Measurements from ENCODE around the gene SHCBP1L.

Gene SHCBP1L

GRCh38 chr1:182965861-182966260, 12.9 kb upstream of the SHCBP1L start:
- TF ChIP-seq, protein P1, sequence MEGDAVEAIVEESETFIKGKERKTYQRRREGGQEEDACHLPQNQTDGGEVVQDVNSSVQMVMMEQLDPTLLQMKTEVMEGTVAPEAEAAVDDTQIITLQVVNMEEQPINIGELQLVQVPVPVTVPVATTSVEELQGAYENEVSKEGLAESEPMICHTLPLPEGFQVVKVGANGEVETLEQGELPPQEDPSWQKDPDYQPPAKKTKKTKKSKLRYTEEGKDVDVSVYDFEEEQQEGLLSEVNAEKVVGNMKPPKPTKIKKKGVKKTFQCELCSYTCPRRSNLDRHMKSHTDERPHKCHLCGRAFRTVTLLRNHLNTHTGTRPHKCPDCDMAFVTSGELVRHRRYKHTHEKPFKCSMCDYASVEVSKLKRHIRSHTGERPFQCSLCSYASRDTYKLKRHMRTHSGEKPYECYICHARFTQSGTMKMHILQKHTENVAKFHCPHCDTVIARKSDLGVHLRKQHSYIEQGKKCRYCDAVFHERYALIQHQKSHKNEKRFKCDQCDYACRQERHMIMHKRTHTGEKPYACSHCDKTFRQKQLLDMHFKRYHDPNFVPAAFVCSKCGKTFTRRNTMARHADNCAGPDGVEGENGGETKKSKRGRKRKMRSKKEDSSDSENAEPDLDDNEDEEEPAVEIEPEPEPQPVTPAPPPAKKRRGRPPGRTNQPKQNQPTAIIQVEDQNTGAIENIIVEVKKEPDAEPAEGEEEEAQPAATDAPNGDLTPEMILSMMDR (IDR thresholded peaks at IDR 0.05; ENCODE audit: borderline replicate concordance, insufficient read depth, low read depth, low read length) = no peak
- H3K4me3 ChIP-seq (ENCODE audit: low read depth, low read length) = no peak overlapping the region

DNA sequence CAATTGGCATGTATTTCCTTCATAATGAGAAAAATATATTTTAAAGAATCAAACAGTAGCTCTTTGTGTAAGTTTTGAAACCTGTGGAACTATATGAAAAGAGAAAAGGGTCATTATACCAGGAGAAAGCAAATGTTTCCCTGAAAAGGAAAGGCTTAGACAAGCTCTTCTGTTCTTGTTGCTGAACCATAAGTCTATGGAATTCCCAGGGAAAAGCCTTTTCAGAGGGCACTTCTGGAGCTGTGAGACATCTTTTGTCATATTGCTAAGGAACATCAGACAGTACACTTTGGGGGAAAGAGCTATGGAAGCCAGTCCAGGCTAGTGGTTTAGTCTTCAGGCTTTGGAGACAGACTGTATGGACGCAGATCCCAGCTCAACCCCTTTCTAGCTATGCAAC, 12.1 kb upstream of the SHCBP1L start:
- H3K4me3 ChIP-seq (ENCODE audit: low read depth, low read length) = no peak overlapping the region
- TF ChIP-seq, protein P1 (IDR thresholded peaks at IDR 0.05; ENCODE audit: borderline replicate concordance, insufficient read depth, low read depth, low read length) = no peak

DNA sequence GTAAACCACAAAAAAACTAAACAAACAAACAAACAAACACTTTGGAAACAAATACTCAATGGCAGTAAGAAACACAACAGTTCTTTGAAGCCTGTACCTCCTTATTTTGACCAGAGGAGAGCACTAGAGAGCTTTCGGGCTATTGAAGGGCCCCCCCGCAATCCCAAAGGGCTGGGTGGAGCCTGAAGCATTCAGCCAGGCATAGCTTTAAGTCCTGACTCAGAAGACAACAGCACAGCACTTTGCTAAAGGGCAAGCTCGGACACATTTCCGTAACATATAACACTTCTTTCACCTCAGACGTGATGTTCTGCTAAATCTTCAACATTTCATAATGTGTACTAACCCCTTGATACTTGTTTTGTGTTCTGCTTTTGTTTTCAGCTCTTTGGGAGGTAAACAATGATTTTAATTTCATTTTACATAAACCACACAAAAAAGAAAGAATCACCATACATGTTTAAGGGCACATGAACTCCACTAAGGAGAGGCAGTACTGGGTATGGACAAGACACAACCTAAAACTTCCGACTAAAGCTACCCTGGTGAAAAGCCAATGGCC, 9.7 kb upstream of the SHCBP1L start:
- TF ChIP-seq, protein P1 (IDR thresholded peaks at IDR 0.05; ENCODE audit: borderline replicate concordance, insufficient read depth, low read depth, low read length) = peak; percentile 80
- H3K4me3 ChIP-seq (ENCODE audit: low read depth, low read length) = no peak overlapping the region

- no peak overlapping the region for H3K4me3 ChIP-seq (ENCODE audit: low read depth, low read length)
- TF ChIP-seq, protein P1 (IDR thresholded peaks at IDR 0.05; ENCODE audit: borderline replicate concordance, insufficient read depth, low read depth, low read length) = no peak
Observed at GRCh38 chr1:182960046-182960445, 7.1 kb upstream of the SHCBP1L start.

GRCh38 chr1:182957902-182958395, 5.0 kb upstream of the SHCBP1L start:
- TF ChIP-seq, protein P1 (IDR thresholded peaks at IDR 0.05; ENCODE audit: borderline replicate concordance, insufficient read depth, low read depth, low read length) = no peak
- no peak overlapping the region for H3K4me3 ChIP-seq (ENCODE audit: low read depth, low read length)

GRCh38 chr1:182956708-182957365, 3.9 kb upstream of the SHCBP1L start:
- TF ChIP-seq, protein P1 (IDR thresholded peaks at IDR 0.05; ENCODE audit: borderline replicate concordance, insufficient read depth, low read depth, low read length) = no peak
- H3K4me3 ChIP-seq (ENCODE audit: low read depth, low read length) = no peak overlapping the region
